ENCODE measurements around the gene THAP7.

The THAP7 gene

DNA sequence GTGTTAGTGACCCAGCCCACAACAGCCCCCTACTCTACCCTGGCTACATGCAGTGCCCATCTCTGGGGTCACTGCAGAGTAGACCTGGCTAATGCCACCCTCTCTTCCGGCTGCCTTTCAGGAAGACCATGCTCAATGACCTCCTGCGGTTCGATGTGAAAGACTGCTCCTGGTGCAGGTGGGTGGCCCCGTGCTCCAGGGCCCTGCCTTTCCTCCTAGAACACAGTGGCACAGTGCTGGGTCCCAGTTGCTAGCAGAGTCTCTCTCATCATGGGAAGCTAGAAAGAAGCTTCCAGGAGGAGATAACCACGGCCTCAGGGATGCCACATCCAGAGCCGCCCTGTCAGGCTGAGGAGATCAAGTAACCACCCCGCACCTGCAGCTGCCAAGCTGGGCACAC is 16.2 kb downstream of the THAP7 start:
- TF ChIP-seq, protein P1, sequence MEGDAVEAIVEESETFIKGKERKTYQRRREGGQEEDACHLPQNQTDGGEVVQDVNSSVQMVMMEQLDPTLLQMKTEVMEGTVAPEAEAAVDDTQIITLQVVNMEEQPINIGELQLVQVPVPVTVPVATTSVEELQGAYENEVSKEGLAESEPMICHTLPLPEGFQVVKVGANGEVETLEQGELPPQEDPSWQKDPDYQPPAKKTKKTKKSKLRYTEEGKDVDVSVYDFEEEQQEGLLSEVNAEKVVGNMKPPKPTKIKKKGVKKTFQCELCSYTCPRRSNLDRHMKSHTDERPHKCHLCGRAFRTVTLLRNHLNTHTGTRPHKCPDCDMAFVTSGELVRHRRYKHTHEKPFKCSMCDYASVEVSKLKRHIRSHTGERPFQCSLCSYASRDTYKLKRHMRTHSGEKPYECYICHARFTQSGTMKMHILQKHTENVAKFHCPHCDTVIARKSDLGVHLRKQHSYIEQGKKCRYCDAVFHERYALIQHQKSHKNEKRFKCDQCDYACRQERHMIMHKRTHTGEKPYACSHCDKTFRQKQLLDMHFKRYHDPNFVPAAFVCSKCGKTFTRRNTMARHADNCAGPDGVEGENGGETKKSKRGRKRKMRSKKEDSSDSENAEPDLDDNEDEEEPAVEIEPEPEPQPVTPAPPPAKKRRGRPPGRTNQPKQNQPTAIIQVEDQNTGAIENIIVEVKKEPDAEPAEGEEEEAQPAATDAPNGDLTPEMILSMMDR (IDR thresholded peaks at IDR 0.05; ENCODE audit: low read depth, low read length, missing control alignments) = no peak
- H3K4me3 ChIP-seq (ENCODE audit: low read depth, low read length) = no peak overlapping the region
- no peaks in the 10 kb centered on the region for H3K27me3 ChIP-seq (replicated peaks)
- H3K36me3 ChIP-seq (replicated peaks) = peaks cover 48% of the 10 kb centered on the region
- no peak for DNase-seq
- in situ Hi-C loops (cut with HindIII; ENCODE audit: low pct_ligation_motif_present, low sequenced_read_pairs) = no loop called here
- H3K27ac ChIP-seq = no peak overlapping the region

GRCh38 chr22:20983081-20983771 is 18.7 kb downstream of the THAP7 start:
- TF ChIP-seq, protein P1 (IDR thresholded peaks at IDR 0.05; ENCODE audit: low read depth, low read length, missing control alignments) = no peak
- Histone ChIP-seq H3K27me3 (replicated peaks) (no peaks in the 10 kb centered on the region), H3K27ac (no peak overlapping the region), H3K36me3 (replicated peaks) (peaks cover 29% of the 10 kb centered on the region), H3K4me3 (ENCODE audit: low read depth, low read length) (peak overlapping the region; percentile 92)
- no peak for DNase-seq
- in situ Hi-C loops (cut with HindIII; ENCODE audit: low pct_ligation_motif_present, low sequenced_read_pairs) = no loop called here

DNA sequence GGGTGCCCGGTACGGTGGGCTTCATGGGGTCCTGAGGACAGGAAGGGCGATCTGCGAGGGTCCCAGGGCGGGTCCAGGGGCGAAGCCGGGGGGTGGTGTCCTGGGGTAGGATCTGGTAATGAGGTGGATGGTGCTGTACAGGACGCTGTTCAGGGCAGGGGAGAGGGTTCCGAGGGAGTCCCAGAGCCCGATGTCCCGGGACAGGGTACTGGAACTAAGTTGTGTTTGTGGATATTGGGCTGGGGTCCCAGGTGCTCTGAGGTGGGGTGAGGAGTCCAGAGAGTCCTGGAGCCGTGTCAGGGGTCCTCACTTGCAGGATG is 19.4 kb downstream of the THAP7 start:
- peak overlapping the region; percentile 94 for H3K27ac ChIP-seq
- H3K36me3 ChIP-seq (replicated peaks) = peaks cover 26% of the 10 kb centered on the region
- in situ Hi-C loops (cut with HindIII; ENCODE audit: low pct_ligation_motif_present, low sequenced_read_pairs) = no loop called here
- H3K4me3 ChIP-seq (ENCODE audit: low read depth, low read length) = peak overlapping the region; percentile 92
- DNase-seq = no peak
- TF ChIP-seq, protein P1 (IDR thresholded peaks at IDR 0.05; ENCODE audit: low read depth, low read length, missing control alignments) = no peak
- H3K27me3 ChIP-seq (replicated peaks) = no peaks in the 10 kb centered on the region

DNA sequence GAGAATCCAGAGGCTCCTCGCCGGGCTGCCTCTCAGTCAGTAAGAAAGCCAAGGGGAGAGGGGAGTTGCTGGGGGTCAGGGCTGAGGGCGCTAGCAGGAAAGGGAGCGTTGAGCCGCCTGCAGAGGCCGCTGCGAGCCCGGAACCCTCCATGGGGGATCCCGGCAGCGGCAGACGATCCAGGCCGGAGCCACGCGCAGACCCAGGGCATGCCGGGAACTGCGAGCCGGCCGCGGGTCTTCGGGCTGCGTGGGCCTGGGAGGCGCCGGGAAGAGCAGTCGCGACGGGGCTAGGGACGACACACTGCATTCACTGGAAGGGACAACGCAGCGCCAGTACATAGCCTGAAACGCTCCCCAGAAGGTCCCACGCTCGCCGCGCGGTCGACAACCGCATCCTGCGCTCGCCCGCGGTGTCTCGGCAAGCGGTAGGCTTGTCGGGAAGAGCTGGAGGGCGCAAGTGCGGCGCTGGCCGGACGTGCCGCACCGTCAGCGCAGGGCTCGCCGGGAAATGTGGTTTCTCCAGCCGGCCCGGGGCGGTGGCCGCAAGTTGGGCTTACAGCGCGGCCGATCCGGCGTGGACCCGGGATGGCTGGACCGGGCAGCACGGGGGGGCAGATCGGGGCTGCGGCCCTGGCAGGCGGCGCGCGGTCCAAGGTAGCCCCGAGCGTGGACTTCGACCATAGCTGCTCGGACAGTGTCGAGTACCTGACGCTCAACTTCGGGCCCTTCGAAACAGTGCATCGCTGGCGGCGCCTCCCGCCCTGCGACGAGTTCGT is 19.9 kb downstream of the THAP7 start, which contains the start of gene LZTR1:
Gene LZTR1 (plus strand): TSS at position 511 of the 776 bp plus-strand sequence. CDS start 75 bp downstream, at position 586.
- peak within 1 kb of the TSS; percentile 92 for H3K4me3 ChIP-seq (ENCODE audit: low read depth, low read length)
- peak; percentile 57 for DNase-seq
- TF ChIP-seq, protein P1 (IDR thresholded peaks at IDR 0.05; ENCODE audit: low read depth, low read length, missing control alignments) = peak; percentile 77
- peaks cover 24% of the 10 kb centered on the region for H3K36me3 ChIP-seq (replicated peaks)
- H3K27me3 ChIP-seq (replicated peaks) = no peaks in the 10 kb centered on the region
- peak within 1 kb of the TSS; percentile 94 for H3K27ac ChIP-seq
- in situ Hi-C loops (cut with HindIII; ENCODE audit: low pct_ligation_motif_present, low sequenced_read_pairs) = no loop called here

GRCh38 chr22:20980938-20981722 is 20.8 kb downstream of the THAP7 start:
- in situ Hi-C loops (cut with HindIII; ENCODE audit: low pct_ligation_motif_present, low sequenced_read_pairs) = no loop called here
- no peak for DNase-seq
- Histone ChIP-seq H3K4me3 (ENCODE audit: low read depth, low read length) (peak overlapping the region; percentile 92), H3K27me3 (replicated peaks) (no peaks in the 10 kb centered on the region), H3K27ac (peak overlapping the region; percentile 94), H3K36me3 (replicated peaks) (peaks cover 20% of the 10 kb centered on the region)
- TF ChIP-seq, protein P1 (IDR thresholded peaks at IDR 0.05; ENCODE audit: low read depth, low read length, missing control alignments) = no peak

Measured in brain microvascular endothelial cell (primary cell).